HFFc6 (cell line): ENCODE data around the gene GRB2. TPM values are rescaled to one million over a fixed set of nuclear protein-coding genes. Genes with fewer than 3 reads are reported as not detected.

Experiments used
- DNase-seq: peaks from one replicate; pipeline ENCODE4 v3.0.0-alpha.2; 2018
- H3K27ac Mint-ChIP-seq: 2 replicates; pipeline ENCODE4 v1.8.0; 2020; ENCODE audit warnings: mild to moderate bottlenecking, mixed read lengths
- H3K27me3 Mint-ChIP-seq: 2 replicates; pipeline ENCODE4 v1.8.0; 2021; ENCODE audit warnings: mild to moderate bottlenecking, moderate library complexity, mixed read lengths; ENCODE audit not compliant: insufficient read depth
- H3K36me3 Mint-ChIP-seq: 2 replicates; pipeline ENCODE4 v1.8.0; 2021; ENCODE audit warnings: low read depth, mixed read lengths
- H3K4me1 Mint-ChIP-seq: 2 replicates; pipeline ENCODE4 v1.8.0; 2020; ENCODE audit warnings: low read depth, mixed read lengths
- H3K4me3 Mint-ChIP-seq: 2 replicates; pipeline ENCODE4 v1.8.0; 2020; ENCODE audit warnings: mild to moderate bottlenecking, moderate library complexity, mixed read lengths
- H3K9me3 Mint-ChIP-seq: 2 replicates; pipeline ENCODE4 v1.8.0; 2020; ENCODE audit warnings: mild to moderate bottlenecking, mixed read lengths
- CTCF ChIP-seq: fragments of 200-600 bp; sonication (generic); IDR thresholded peaks from 2 replicates; pipeline ENCODE4 v1.5.0; 2021; ENCODE audit warnings: antibody characterized with exemption, mild to moderate bottlenecking
- total RNA-seq, 6 experiments: library from RNA; stranded (reverse); fragmentation: NEBNext Ultra II Directional; extraction: Animal tissue kit (Norgen Biotek cat#: 25700); gene quantifications; 2 replicates in 1 of 6; 3 replicates in 5 of 6; pipeline ENCODE4 v1.2.3, GENCODE V29; 2021

GRB2 gene
- total RNA-seq, 6 experiments from 2014 or later: 104 to 138 (median 116) TPM

- DNase-seq: no peak
- no peak overlapping the region for H3K4me3 Mint-ChIP-seq
- no peak overlapping the region for H3K27ac Mint-ChIP-seq
- H3K4me1 Mint-ChIP-seq: peaks cover 52% of the 10 kb centered on the region
- no peaks in the 10 kb centered on the region for H3K9me3 Mint-ChIP-seq
- no peaks in the 10 kb centered on the region for H3K27me3 Mint-ChIP-seq
- peaks cover 29% of the 10 kb centered on the region for H3K36me3 Mint-ChIP-seq
- TF ChIP-seq CTCF: no peak
These were observed 16.9 kb downstream of the GRB2 start for GRCh38 chr17:75388476-75389030.

- Mint-ChIP-seq H3K9me3 (no peaks in the 10 kb centered on the region), H3K4me1 (peaks cover 52% of the 10 kb centered on the region), H3K27ac (no peak overlapping the region), H3K27me3 (no peaks in the 10 kb centered on the region), H3K36me3 (peaks cover 24% of the 10 kb centered on the region), H3K4me3 (no peak overlapping the region)
- TF ChIP-seq CTCF: no peak
- DNase-seq: no peak
These were observed 17.7 kb downstream of the GRB2 start for GRCh38 chr17:75387771-75388170.

GRCh38 chr17:75386430-75386829, 19.0 kb downstream of the GRB2 start:
- no peak for DNase-seq
- H3K4me1 Mint-ChIP-seq: peaks cover 42% of the 10 kb centered on the region
- H3K36me3 Mint-ChIP-seq: peaks cover 18% of the 10 kb centered on the region
- no peaks in the 10 kb centered on the region for H3K27me3 Mint-ChIP-seq
- H3K4me3 Mint-ChIP-seq: no peak overlapping the region
- H3K9me3 Mint-ChIP-seq: no peaks in the 10 kb centered on the region
- TF ChIP-seq CTCF: no peak
- no peak overlapping the region for H3K27ac Mint-ChIP-seq

- DNase-seq: no peak
- no peak overlapping the region for H3K4me3 Mint-ChIP-seq
- H3K27me3 Mint-ChIP-seq: no peaks in the 10 kb centered on the region
- no peaks in the 10 kb centered on the region for H3K9me3 Mint-ChIP-seq
- peaks cover 7% of the 10 kb centered on the region for H3K36me3 Mint-ChIP-seq
- H3K27ac Mint-ChIP-seq: no peak overlapping the region
- TF ChIP-seq CTCF: no peak
- H3K4me1 Mint-ChIP-seq: peaks cover 34% of the 10 kb centered on the region; the same call in 1 of the 2 replicates
These were observed 20.7 kb downstream of the GRB2 start for GRCh38 chr17:75384751-75385150.

- Mint-ChIP-seq H3K27me3 (no peaks in the 10 kb centered on the region), H3K9me3 (no peaks in the 10 kb centered on the region), H3K4me1 (peaks cover 28% of the 10 kb centered on the region; the same call in 1 of the 2 replicates), H3K4me3 (no peak overlapping the region), H3K36me3 (peaks cover 7% of the 10 kb centered on the region), H3K27ac (no peak overlapping the region)
- no peak for TF ChIP-seq CTCF
- DNase-seq: no peak
These were observed 21.7 kb downstream of the GRB2 start for GRCh38 chr17:75383842-75384195.

GRCh38 chr17:75380750-75381149, 24.7 kb downstream of the GRB2 start:
- peaks cover 20% of the 10 kb centered on the region; the same call in 1 of the 2 replicates for H3K4me1 Mint-ChIP-seq
- H3K9me3 Mint-ChIP-seq: no peaks in the 10 kb centered on the region
- no peak overlapping the region for H3K27ac Mint-ChIP-seq
- no peak for TF ChIP-seq CTCF
- DNase-seq: no peak
- no peak overlapping the region for H3K4me3 Mint-ChIP-seq
- H3K36me3 Mint-ChIP-seq: peaks cover 8% of the 10 kb centered on the region; the same call in 1 of the 2 replicates
- H3K27me3 Mint-ChIP-seq: no peaks in the 10 kb centered on the region
